Hepatocyte (in vitro differentiated cells): ENCODE results near the gene C1orf50.

Experiments
- CTCF ChIP-seq: fragments of 200-600 bp; sonication (generic); IDR thresholded peaks from 2 replicates; pipeline ENCODE4 v1.5.1; 2016; ENCODE audit warnings: antibody characterized with exemption, mild to moderate bottlenecking; ENCODE audit not compliant: poor library complexity
- EZH2 ChIP-seq: fragments of 200-600 bp; sonication (generic); IDR thresholded peaks from 2 replicates; pipeline ENCODE4 v1.6.1; 2016; ENCODE audit warnings: antibody characterized with exemption, mild to moderate bottlenecking, borderline replicate concordance
- EZH2phosphoT487 ChIP-seq: fragments of 200-600 bp; sonication (generic); IDR thresholded peaks from one replicate; pipeline ENCODE4 v1.6.1; 2018; ENCODE audit warnings: antibody characterized with exemption, mild to moderate bottlenecking, low read depth, moderate library complexity; ENCODE audit not compliant: unreplicated experiment, severe bottlenecking

DNA sequence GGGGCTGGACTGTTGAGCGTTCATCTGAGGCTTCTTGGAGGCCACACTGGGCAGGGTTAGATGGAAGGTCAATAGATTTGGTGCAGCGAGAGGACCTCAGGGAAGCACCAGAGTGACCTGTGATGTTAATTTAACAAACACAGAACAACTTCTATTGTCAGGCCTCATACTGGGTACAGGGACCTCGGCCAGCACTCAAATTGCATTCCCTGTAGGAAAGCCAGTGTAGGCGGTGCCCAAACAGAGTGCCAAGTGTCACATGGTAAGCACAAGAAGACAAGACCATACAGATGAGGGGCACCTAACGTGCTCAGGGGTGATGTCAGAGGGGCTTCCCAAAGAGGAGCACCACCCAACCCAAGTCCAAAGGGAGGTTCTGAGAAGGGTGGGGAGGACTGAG lies 19.0 kb downstream of the C1orf50 start:
- no peak for TF ChIP-seq CTCF
- TF ChIP-seq EZH2: no peak
- no peak for TF ChIP-seq EZH2phosphoT487
